ENCODE data around the gene CDC25B. TPM values are rescaled to one million over a fixed set of nuclear protein-coding genes. Genes with fewer than 3 reads are reported as not detected.

The CDC25B gene
- total and polyA plus RNA-seq, 2 of the 13 experiments (the other 11 are each of a cell fraction or from before 2014, with no cell fraction given), result 14.5 to 19.4 TPM

- TF ChIP-seq ARID3A (IDR thresholded peaks at IDR 0.05; ENCODE audit: low read depth, low read length) (no peak), ARID4A (CRISPR knock-in tag; IDR thresholded peaks at IDR 0.05; ENCODE audit: borderline replicate concordance) (peak; percentile 20; the same call in 1 of the 2 replicates), PLSCR1 (CRISPR knock-in tag; IDR thresholded peaks at IDR 0.05; ENCODE audit: borderline replicate concordance) (no peak), SAP130 (CRISPR knock-in tag; IDR thresholded peaks at IDR 0.05; ENCODE audit: low read depth) (peak; percentile 35; the same call in 1 of the 2 replicates), PTBP1 (IDR thresholded peaks at IDR 0.05; ENCODE audit: low read depth, low read length, poor library complexity, severe bottlenecking) (no peak), ZNF17 (CRISPR knock-in tag; IDR thresholded peaks at IDR 0.05) (no peak), HOMEZ (CRISPR knock-in tag; IDR thresholded peaks at IDR 0.05; ENCODE audit: low read depth) (no peak), MYPOP (CRISPR knock-in tag; IDR thresholded peaks at IDR 0.05) (peak; percentile 23; the same call in 1 of the 2 replicates), THAP11 (CRISPR knock-in tag; IDR thresholded peaks at IDR 0.05) (peak; percentile 74), AKAP8 (CRISPR knock-in tag; IDR thresholded peaks at IDR 0.05) (0 out of 2 replicates have a peak, but pooled peaks have one; percentile 36)
Measured at GRCh38 chr20:3753098-3753497, 43.0 kb upstream of the CDC25B start (continued).

Data from HepG2 (cell line).